ENCODE results near the gene TMEM214. TPM values are rescaled to one million over a fixed set of nuclear protein-coding genes. Genes with fewer than 3 reads are reported as not detected.

TMEM214 gene
- total RNA-seq, 6 experiments from 2014 or later: 119 to 162 (median 144) TPM

- Mint-ChIP-seq H3K4me3 (peak overlapping the region; percentile 99), H3K9me3 (no peaks in the 10 kb centered on the region), H3K27me3 (ENCODE audit: insufficient read depth) (peaks cover 1% of the 10 kb centered on the region; the same call in 1 of the 2 replicates), H3K36me3 (ENCODE audit: low read depth) (peaks cover 46% of the 10 kb centered on the region), H3K27ac (peak overlapping the region; percentile 93), H3K4me1 (ENCODE audit: low read depth) (peaks cover 49% of the 10 kb centered on the region)
- TF ChIP-seq CTCF (IDR thresholded peaks at IDR 0.05): no peak
- no peak for DNase-seq
These were observed 37.3 kb downstream of the TMEM214 start for GRCh38 chr2:27069961-27070618.

GRCh38 chr2:27070653-27071276, 38.0 kb downstream of the TMEM214 start:
- no peaks in the 10 kb centered on the region for H3K9me3 Mint-ChIP-seq
- peak overlapping the region; percentile 99 for H3K4me3 Mint-ChIP-seq
- peak overlapping the region; percentile 93 for H3K27ac Mint-ChIP-seq
- H3K36me3 Mint-ChIP-seq (ENCODE audit: low read depth): peaks cover 39% of the 10 kb centered on the region
- no peak for DNase-seq
- H3K4me1 Mint-ChIP-seq (ENCODE audit: low read depth): peaks cover 44% of the 10 kb centered on the region
- TF ChIP-seq CTCF (IDR thresholded peaks at IDR 0.05): no peak
- peaks cover 2% of the 10 kb centered on the region; the same call in 1 of the 2 replicates for H3K27me3 Mint-ChIP-seq (ENCODE audit: insufficient read depth)

- H3K27ac Mint-ChIP-seq: peak within 1 kb of the TSS; percentile 93
- H3K4me3 Mint-ChIP-seq: peak within 1 kb of the TSS; percentile 99
- H3K4me1 Mint-ChIP-seq (ENCODE audit: low read depth): peaks cover 50% of the 10 kb centered on the region
- TF ChIP-seq CTCF (IDR thresholded peaks at IDR 0.05): peak; percentile 33; the same call in 1 of the 2 replicates
- H3K36me3 Mint-ChIP-seq (ENCODE audit: low read depth): peaks cover 34% of the 10 kb centered on the region
- H3K27me3 Mint-ChIP-seq (ENCODE audit: insufficient read depth): peaks cover 2% of the 10 kb centered on the region; the same call in 1 of the 2 replicates
- DNase-seq: peak; percentile 92
- H3K9me3 Mint-ChIP-seq: no peaks in the 10 kb centered on the region
These were observed 38.7 kb downstream of the TMEM214 start, which contains the start of gene OST4 for GRCh38 chr2:27071277-27071989. OST4 (minus strand) TSS chr2:27071654.

- H3K36me3 Mint-ChIP-seq (ENCODE audit: low read depth): peaks cover 32% of the 10 kb centered on the region
- TF ChIP-seq CTCF (IDR thresholded peaks at IDR 0.05): no peak
- peak overlapping the region; percentile 87 for H3K4me3 Mint-ChIP-seq
- no peak for DNase-seq
- peaks cover 58% of the 10 kb centered on the region for H3K4me1 Mint-ChIP-seq (ENCODE audit: low read depth)
- peak overlapping the region; percentile 81 for H3K27ac Mint-ChIP-seq
- peaks cover 2% of the 10 kb centered on the region; the same call in 1 of the 2 replicates for H3K27me3 Mint-ChIP-seq (ENCODE audit: insufficient read depth)
- no peaks in the 10 kb centered on the region for H3K9me3 Mint-ChIP-seq
These were observed 39.4 kb downstream of the TMEM214 start for GRCh38 chr2:27071990-27072830.

- TF ChIP-seq CTCF (IDR thresholded peaks at IDR 0.05): no peak
- Mint-ChIP-seq H3K4me1 (ENCODE audit: low read depth) (peaks cover 65% of the 10 kb centered on the region), H3K27me3 (ENCODE audit: insufficient read depth) (peaks cover 2% of the 10 kb centered on the region; the same call in 1 of the 2 replicates), H3K9me3 (no peaks in the 10 kb centered on the region), H3K4me3 (peak overlapping the region; percentile 87; the same call in 1 of the 2 replicates), H3K36me3 (ENCODE audit: low read depth) (peaks cover 27% of the 10 kb centered on the region), H3K27ac (peak overlapping the region; percentile 81; the same call in 1 of the 2 replicates)
- DNase-seq: no peak
These were observed 40.2 kb downstream of the TMEM214 start for GRCh38 chr2:27072920-27073319.

All from HFFc6 (cell line).